Measurements from ENCODE around the gene IGSF8.

DNA sequence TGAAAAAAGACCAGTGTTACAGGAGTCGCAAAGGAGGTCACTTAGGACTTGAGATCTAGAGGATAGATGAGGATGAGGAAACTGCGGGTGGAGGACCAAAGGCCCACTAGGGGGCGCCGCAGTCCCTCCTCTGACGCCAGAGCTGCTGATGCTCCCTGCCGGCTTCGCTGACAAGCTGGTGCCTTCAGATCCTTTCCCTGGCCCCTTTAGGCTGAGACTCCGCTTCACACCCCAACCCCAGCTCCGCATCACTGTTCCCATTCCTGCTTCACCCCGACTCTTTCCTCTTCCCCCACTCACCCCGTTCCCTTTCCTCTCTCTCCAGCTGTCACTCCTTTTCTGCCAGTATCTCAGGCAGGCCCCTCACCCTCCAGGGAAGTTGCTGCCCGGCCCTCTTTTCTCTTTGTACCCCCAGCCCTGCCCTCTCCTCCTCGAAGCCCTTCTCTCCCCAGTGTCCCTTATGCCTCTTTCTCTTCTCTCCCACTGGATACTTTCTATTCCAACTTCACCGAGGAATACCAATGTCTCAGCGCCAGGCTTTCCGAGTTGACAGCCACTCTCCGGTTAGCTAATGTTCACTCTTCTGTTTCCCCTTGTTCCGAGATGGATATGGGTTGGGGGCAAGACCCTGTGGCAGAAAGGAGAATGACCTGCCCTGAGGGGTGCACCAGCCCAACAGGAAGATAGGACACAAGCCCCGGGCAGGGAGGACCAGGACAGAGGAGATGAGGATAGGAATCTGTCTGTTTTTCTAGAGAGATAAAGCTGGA lies 12.5 kb downstream of the IGSF8 start:
- TF ChIP-seq, protein P1, sequence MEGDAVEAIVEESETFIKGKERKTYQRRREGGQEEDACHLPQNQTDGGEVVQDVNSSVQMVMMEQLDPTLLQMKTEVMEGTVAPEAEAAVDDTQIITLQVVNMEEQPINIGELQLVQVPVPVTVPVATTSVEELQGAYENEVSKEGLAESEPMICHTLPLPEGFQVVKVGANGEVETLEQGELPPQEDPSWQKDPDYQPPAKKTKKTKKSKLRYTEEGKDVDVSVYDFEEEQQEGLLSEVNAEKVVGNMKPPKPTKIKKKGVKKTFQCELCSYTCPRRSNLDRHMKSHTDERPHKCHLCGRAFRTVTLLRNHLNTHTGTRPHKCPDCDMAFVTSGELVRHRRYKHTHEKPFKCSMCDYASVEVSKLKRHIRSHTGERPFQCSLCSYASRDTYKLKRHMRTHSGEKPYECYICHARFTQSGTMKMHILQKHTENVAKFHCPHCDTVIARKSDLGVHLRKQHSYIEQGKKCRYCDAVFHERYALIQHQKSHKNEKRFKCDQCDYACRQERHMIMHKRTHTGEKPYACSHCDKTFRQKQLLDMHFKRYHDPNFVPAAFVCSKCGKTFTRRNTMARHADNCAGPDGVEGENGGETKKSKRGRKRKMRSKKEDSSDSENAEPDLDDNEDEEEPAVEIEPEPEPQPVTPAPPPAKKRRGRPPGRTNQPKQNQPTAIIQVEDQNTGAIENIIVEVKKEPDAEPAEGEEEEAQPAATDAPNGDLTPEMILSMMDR (IDR thresholded peaks at IDR 0.05 in 8 of 11, conservative IDR thresholded peaks at IDR 0.05 in 3 of 11), result peak; percentile 8 to 90 (median 79)
- no peak for TF ChIP-seq POLR2A (IDR thresholded peaks at IDR 0.05)
- TF ChIP-seq POLR2AphosphoS5 (IDR thresholded peaks at IDR 0.05), result peak in 2 of 3 donors; percentile 36 to 46

Data from spleen (tissue), 7 donors.